ENCODE data around the gene NDRG3. TPM values are rescaled to one million over a fixed set of nuclear protein-coding genes. Genes with fewer than 3 reads are reported as not detected.

NDRG3 gene
- total and polyA plus RNA-seq, 2 of the 8 experiments (the other 6 are each of a cell fraction or from before 2014, with no cell fraction given), result 25.7 to 32.3 TPM

GRCh38 chr20:36688630-36689029 is 57.3 kb downstream of the NDRG3 start (continued):
- no peak for TF ChIP-seq EZH2 (IDR thresholded peaks at IDR 0.05; ENCODE audit: low read depth, low read length, severe bottlenecking)
- no peak for TF ChIP-seq RXRA (IDR thresholded peaks at IDR 0.05; ENCODE audit: insufficient read depth, low read depth, low read length)
- TF ChIP-seq CREB1 (IDR thresholded peaks at IDR 0.05), result no peak
- no peak for TF ChIP-seq CTCF (IDR thresholded peaks at IDR 0.05; ENCODE audit: control extremely low read depth in 1 of 3, insufficient read depth in 1 of 3, low read depth in 1 of 3, low read length in 3 of 3)
- no peak for TF ChIP-seq NRF1 (IDR thresholded peaks at IDR 0.05; ENCODE audit: low read depth, low read length)
- no peak for TF ChIP-seq KDM1A (IDR thresholded peaks at IDR 0.05; ENCODE audit: borderline replicate concordance, low read length)
- TF ChIP-seq, protein P1, sequence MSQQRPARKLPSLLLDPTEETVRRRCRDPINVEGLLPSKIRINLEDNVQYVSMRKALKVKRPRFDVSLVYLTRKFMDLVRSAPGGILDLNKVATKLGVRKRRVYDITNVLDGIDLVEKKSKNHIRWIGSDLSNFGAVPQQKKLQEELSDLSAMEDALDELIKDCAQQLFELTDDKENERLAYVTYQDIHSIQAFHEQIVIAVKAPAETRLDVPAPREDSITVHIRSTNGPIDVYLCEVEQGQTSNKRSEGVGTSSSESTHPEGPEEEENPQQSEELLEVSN (IDR thresholded peaks at IDR 0.05), result no peak

Data from H1 (cell line).